B cell (primary cell): ENCODE results near the gene KATNBL1.

ENCODE experiments used
- EZH2 ChIP-seq: IDR thresholded peaks from 2 replicates; pipeline ENCODE4 v1.6.1; 2012; ENCODE audit warnings: borderline replicate concordance, low read depth, mild to moderate bottlenecking, moderate library complexity, low read length; ENCODE audit not compliant: insufficient read depth, poor library complexity, severe bottlenecking
- TF ChIP-seq, protein P1 (sequence below): fragments of 200-600 bp; IDR thresholded peaks from one replicate; pipeline ENCODE4 v1.8.0; 2022; ENCODE audit warnings: antibody characterized with exemption, mild to moderate bottlenecking

DNA sequence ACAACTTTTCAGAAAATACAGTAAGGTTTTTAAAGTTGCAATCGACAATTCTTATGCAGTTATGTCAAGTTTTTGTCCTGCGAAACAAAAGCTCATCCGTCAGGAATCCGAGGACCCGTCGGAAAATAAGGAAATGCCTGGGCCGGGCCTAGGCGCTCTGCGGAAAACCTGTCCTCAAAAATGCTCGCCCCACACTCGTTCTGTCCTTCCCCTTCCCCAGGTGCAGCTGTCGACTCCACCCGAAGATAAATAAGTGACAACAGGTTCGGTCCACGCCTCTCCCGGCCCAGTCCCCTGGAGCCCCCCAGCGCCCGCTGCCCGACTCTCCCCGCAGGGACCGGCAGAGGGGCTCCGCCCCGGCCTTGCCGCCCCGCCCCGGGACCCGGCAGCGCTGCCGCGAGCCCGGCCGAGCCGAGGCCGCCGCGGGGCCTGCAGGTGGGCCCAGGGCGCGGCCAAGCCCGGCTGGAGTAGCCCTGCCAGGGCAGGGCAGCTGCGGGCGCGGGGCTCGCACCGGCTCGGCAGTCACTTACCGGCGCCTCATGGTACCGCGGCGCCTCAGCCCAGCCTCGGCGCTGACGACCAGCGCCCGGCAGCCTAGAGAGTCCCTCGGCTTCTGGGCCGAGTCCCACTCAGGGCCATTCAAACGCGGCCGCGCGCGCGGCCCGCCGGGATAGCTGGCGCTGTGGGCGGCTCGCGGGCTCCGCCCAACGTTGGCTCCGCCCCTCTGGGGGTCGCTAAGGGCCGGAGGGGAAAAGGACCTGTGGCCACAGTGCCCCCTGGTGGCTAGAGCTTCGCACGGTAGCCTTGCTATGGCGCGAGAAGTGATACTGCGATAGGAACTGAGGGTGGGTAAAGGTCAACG is at the start of gene KATNBL1:
- TF ChIP-seq, protein P1, sequence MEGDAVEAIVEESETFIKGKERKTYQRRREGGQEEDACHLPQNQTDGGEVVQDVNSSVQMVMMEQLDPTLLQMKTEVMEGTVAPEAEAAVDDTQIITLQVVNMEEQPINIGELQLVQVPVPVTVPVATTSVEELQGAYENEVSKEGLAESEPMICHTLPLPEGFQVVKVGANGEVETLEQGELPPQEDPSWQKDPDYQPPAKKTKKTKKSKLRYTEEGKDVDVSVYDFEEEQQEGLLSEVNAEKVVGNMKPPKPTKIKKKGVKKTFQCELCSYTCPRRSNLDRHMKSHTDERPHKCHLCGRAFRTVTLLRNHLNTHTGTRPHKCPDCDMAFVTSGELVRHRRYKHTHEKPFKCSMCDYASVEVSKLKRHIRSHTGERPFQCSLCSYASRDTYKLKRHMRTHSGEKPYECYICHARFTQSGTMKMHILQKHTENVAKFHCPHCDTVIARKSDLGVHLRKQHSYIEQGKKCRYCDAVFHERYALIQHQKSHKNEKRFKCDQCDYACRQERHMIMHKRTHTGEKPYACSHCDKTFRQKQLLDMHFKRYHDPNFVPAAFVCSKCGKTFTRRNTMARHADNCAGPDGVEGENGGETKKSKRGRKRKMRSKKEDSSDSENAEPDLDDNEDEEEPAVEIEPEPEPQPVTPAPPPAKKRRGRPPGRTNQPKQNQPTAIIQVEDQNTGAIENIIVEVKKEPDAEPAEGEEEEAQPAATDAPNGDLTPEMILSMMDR = peak; percentile 85
- no peak for TF ChIP-seq EZH2
